ENCODE results near the gene G6PC2.
A peak's percentile ranks its signal among the peaks of the same experiment; 100 is the strongest.
"Not testable (repeated sequence)": the region's sequence is repeated elsewhere in the genome, so short reads cannot be mapped to it uniquely, and the experiment has no call there.

G6PC2 gene

GRCh38 chr2:168901003-168901402, at the start of gene G6PC2:
G6PC2 (plus strand) TSS chr2:168901291; CDS start chr2:168901332, 41 bp downstream.
- DNase-seq = no peak

GRCh38 chr2:168851674-168852320, 49.3 kb upstream of the G6PC2 start:
- DNase-seq = no peak

- DNase-seq = no peak
Observed at GRCh38 chr2:168852481-168852880, 48.6 kb upstream of the G6PC2 start.

- DNase-seq = no peak
Observed at GRCh38 chr2:168853471-168853870, 47.6 kb upstream of the G6PC2 start.

GRCh38 chr2:168854651-168855050, 46.4 kb upstream of the G6PC2 start:
- DNase-seq = no peak

- DNase-seq = no peak
Observed at GRCh38 chr2:168855601-168856000, 45.5 kb upstream of the G6PC2 start.

- DNase-seq = no peak
Observed at GRCh38 chr2:168858146-168858545, 42.9 kb upstream of the G6PC2 start.

- DNase-seq = not testable (repeated sequence)
Observed at GRCh38 chr2:168867164-168867563, 33.9 kb upstream of the G6PC2 start.

GRCh38 chr2:168870369-168870768, 30.7 kb upstream of the G6PC2 start:
- not testable (repeated sequence) for DNase-seq

- DNase-seq = not testable (repeated sequence)
Observed at GRCh38 chr2:168870824-168871223, 30.3 kb upstream of the G6PC2 start.

GRCh38 chr2:168874368-168875054, 26.6 kb upstream of the G6PC2 start:
- no peak for DNase-seq

GRCh38 chr2:168882163-168882562, 18.9 kb upstream of the G6PC2 start:
- DNase-seq = not testable (repeated sequence)

- DNase-seq = no peak
Observed at GRCh38 chr2:168884975-168885374, 16.1 kb upstream of the G6PC2 start.

GRCh38 chr2:168889635-168890005, 11.5 kb upstream of the G6PC2 start:
- DNase-seq = no peak

- DNase-seq = peak; percentile 88
Observed at GRCh38 chr2:168890006-168890782, 10.9 kb upstream of the G6PC2 start, which contains the start of gene SPC25. SPC25 (minus strand) TSS chr2:168890430; CDS start chr2:168889519, 911 bp downstream.

- no peak for DNase-seq
Observed at GRCh38 chr2:168892327-168892726, 8.8 kb upstream of the G6PC2 start.

GRCh38 chr2:168894101-168894500, 7.0 kb upstream of the G6PC2 start:
- DNase-seq = no peak

- no peak for DNase-seq
Observed at GRCh38 chr2:168894720-168895119, 6.4 kb upstream of the G6PC2 start.

- DNase-seq = no peak
Observed at GRCh38 chr2:168895771-168896170, 5.3 kb upstream of the G6PC2 start.

- DNase-seq = no peak
Observed at GRCh38 chr2:168896783-168897182, 4.3 kb upstream of the G6PC2 start.

- no peak for DNase-seq
Observed at GRCh38 chr2:168897449-168897848, 3.6 kb upstream of the G6PC2 start.

GRCh38 chr2:168903888-168904287, 2.8 kb downstream of the G6PC2 start:
- no peak for DNase-seq

GRCh38 chr2:168904358-168904757, 3.3 kb downstream of the G6PC2 start:
- DNase-seq = no peak
